Activated CD8-positive, alpha-beta memory T cell treated with anti-CD3 and anti-CD28 coated beads for 36 hours (primary cell): ENCODE results near the gene KDM5B. TPM values are rescaled to one million over a fixed set of nuclear protein-coding genes. Genes with fewer than 3 reads are reported as not detected.
"Not testable (repeated sequence)": the region's sequence is repeated elsewhere in the genome, so short reads cannot be mapped to it uniquely, and the experiment has no call there.

Experiments used
- CTCF ChIA-PET: fragments of 350-600 bp; sonication (Branson Sonifier 250); formaldehyde crosslinking; loops from one replicate; lab custom pipeline; 2021; ENCODE audit warnings: antibody characterized with exemption; lab: Charles Lee
- POLR2A ChIA-PET: fragments of 350-600 bp; sonication (Branson Sonifier 250); formaldehyde crosslinking; loops from one replicate; lab custom pipeline; 2021; ENCODE audit warnings: antibody characterized with exemption; lab: Charles Lee
- total RNA-seq, 2 experiments: library from RNA; stranded (reverse); gene quantifications; one replicate each; pipeline ENCODE4 v1.2.3, GENCODE V29; 2021

KDM5B gene
- total RNA-seq, 2 experiments from 2014 or later: 20.3 to 26.8 TPM

DNA sequence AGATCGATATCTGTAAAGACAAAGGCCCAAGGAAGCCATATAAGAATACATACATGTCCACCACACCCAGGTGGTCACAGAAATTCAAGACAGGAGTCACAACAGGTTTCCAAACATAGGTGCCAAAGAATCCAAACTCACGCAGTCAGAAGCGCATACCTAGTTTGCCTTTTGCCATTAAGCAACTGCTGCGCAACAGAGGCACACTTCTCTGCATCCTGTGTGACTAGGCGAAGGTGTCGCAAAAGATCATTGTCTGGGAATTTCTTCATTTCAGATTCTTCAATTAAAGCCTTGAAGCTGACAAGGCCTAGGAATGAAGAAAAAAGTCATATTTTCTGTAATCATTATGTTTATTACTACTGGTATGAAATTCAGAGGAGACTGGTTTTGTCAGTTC is 65.7 kb downstream of the KDM5B start:
- POLR2A ChIA-PET: no interaction called here
- CTCF ChIA-PET: no interaction called here

DNA sequence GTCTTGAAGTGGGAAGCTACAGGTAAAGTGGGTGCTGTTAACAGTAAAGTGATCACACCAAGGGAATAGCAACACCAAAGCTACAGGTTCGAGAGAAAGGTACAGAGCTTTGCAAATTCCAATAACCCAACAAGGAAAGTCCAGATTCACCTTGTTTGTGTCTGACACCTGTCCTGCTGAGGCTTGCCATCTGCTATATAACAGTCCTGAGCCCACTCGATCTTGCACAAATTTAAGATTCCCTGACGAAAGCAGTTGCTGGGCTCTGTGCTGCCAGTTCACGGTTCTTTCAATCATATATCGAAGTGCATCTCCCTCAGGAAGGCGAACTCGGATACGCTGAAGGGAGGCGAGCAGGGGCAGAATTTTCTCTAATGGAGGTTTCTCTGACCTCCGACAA is 75.0 kb downstream of the KDM5B start:
- ChIA-PET CTCF (interaction anchor here (1.4 kb wide), 1 partner anchor 14 kb away, joined by 4 read pairs; no protein-coding TSS in a partner anchor), POLR2A (no interaction called here)

DNA sequence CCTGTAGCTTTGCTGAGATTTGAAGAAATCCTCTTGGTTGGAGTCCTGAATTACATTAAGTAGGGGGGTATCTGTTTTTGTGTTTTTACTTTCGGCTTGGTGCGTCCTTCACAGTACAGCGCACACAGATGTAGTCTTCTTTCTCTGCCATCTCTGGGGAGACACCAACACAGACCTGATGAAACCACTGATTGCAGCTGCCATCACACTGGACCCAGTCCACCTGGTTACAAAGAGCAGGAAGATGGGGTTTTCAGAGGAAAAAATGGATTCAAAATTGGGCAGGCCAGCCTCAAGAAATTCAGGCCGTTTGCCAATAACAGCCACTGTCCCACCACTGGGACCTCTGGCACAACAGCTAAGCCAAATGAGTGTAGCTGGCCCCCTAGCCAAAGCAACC is 79.3 kb downstream of the KDM5B start:
- POLR2A ChIA-PET: no interaction called here
- CTCF ChIA-PET: interaction anchor here (0.5 kb wide), 1 partner anchor 31 kb away, joined by 3 read pairs; no protein-coding TSS in a partner anchor

DNA sequence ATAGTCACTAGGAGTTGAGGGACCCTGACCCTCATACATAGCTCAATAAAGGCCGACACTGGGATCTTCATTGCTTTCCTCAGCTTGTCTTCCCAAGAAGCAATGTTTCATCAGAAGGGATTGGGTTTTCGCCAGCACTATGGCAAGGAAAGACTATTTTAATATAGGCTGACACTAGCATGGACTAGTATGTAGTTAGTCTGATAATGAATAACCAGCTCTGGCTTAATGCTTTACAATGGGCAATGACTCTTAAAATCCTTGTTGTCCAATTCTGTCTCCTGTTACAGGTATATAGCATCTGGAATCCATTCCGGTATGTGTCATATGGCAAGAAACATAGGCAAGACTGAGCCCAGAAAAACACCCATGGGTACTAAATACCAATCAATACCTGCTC is 82.7 kb downstream of the KDM5B start:
- POLR2A ChIA-PET: no interaction called here
- CTCF ChIA-PET: no interaction called here

DNA sequence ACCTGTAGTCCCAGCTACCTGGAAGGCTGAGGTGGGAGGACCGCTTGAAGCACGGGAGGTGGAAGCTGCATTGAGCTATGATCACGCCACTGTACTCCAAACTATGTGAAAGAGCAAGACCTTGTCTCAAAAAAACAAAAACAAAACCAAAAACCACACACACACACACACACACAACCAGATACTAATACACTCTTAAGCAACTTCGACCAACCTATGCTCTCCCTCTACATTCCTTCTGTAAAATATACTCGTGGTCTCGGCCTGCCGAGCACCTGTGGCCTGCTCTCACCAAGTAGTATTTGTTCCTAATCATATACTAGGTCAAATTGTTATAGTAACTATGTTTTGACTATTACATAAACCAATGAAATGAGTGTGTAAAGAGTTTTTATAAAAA is 84.5 kb downstream of the KDM5B start:
- CTCF ChIA-PET: no interaction called here
- POLR2A ChIA-PET: no interaction called here

DNA sequence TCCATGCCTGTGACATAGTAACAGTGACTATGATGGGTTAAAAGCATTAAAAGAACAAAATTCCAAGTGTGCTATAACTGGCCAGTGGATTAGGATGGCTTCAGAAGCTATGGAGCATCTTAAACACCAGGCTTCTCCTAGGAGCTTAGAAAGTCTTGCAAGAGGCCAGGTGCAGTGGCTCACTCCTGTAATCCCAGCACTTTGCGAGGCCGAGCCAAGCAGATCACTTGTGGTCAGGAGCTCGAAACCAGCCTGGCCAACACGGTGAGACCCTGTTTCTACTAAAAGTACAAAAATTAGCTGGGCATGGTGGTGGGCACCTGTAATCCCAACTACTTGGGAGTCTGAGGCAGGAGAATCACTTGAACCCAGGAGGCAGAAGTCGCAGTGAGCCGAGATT is 85.2 kb downstream of the KDM5B start:
- POLR2A ChIA-PET, CTCF ChIA-PET: not testable (repeated sequence)

DNA sequence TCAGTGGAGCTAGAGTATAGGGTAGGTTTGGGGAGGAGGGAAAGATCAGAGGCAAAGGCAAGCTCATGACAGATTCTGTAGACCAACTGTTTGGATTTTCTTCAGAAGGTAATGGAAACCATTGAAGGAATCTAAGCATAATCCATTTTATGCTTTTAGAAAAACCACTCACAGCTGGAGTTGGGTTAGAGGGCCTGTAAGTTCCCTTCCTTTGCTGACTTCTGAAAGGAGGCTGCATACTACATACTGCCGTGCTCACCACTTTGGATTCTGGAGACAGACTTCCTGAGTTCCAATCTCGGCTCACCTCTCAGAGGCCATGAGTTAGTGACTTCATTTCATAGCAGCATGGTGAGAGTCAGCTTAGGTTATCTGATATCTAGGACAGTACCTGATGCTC is 91.6 kb downstream of the KDM5B start:
- CTCF ChIA-PET: interaction anchor here (1.4 kb wide), 1 partner anchor 9 kb away, joined by 3 read pairs; no protein-coding TSS in a partner anchor
- POLR2A ChIA-PET: no interaction called here

DNA sequence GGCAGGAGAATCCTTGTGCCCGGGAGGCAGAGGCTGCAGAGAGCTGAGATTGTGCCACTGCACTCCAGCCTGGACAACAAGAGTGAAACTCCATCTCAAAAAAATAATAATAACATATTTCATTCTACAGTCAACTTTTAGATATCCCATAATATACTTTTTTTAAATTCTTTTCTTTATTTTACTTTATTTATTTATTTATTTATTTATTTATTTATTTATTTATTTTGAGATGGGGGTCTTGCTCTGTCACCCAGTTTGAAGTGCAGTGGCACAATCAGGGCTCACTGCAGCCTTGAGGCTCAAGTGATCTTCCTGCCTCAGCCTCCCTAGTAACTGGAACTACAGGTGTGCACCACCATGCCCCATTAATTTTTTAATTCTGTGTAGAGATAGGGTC is 94.0 kb downstream of the KDM5B start:
- POLR2A ChIA-PET: interaction anchor here (0.7 kb wide), 1 partner anchor 228 kb away, joined by 12 read pairs; no protein-coding TSS in a partner anchor
- CTCF ChIA-PET: not testable (repeated sequence)

DNA sequence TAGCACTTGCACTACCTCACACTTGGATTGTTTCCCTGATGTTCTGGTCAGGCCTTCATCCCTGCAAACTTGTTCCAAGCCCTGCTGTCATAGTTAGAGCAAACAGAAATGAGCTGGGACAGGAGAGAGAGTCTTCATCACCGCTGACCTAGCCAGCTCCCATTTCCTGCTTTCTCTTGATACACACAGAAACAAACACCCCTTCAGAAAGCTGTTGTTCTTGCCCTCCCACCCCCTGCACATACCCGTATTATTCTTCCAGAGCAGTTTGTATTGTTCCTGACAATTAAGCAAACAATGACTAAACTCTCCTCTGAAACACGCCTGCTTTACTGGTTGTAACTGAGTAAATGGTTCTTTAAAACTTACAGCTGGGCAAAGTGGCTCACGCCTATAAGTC is 95.1 kb downstream of the KDM5B start:
- ChIA-PET POLR2A (no interaction called here), CTCF (interaction anchor here (0.7 kb wide), 2 partner anchors 511 to 1073 kb away, joined by 3 read pairs; no protein-coding TSS in a partner anchor)

DNA sequence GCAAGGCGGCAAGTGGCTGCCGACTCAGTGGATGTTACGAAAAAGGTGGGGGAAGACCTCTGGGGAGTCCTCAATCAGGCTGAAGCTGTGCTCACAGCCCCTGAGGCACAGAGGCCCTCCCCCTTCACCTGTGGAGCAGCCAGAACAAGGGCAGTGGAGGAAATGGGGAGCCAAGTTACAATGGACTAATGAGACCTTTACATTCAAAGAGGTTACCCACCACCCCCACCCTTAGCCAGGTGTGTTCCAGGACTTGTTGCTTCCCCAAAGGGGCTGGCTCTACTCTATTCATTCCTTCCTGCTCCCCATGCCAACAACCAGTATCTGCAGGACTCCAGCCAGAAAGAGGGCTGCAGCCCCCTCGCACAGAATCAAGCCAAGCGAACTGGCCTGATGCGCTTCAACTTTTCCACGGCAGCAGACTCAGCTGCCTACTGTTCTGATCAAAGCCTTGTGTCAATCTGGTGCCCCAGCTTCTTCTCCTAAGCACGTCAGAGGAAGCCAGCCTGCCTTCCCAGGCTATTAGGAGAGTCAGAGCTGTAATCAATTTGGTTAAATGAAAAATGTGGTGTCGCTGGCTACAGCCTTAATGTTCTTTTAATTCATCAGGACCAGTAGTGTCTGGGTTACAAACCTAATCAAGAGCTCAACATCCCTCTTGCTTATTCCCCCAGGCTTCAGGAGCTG is 96.1 kb downstream of the KDM5B start:
- ChIA-PET CTCF (no interaction called here), POLR2A (no interaction called here)

DNA sequence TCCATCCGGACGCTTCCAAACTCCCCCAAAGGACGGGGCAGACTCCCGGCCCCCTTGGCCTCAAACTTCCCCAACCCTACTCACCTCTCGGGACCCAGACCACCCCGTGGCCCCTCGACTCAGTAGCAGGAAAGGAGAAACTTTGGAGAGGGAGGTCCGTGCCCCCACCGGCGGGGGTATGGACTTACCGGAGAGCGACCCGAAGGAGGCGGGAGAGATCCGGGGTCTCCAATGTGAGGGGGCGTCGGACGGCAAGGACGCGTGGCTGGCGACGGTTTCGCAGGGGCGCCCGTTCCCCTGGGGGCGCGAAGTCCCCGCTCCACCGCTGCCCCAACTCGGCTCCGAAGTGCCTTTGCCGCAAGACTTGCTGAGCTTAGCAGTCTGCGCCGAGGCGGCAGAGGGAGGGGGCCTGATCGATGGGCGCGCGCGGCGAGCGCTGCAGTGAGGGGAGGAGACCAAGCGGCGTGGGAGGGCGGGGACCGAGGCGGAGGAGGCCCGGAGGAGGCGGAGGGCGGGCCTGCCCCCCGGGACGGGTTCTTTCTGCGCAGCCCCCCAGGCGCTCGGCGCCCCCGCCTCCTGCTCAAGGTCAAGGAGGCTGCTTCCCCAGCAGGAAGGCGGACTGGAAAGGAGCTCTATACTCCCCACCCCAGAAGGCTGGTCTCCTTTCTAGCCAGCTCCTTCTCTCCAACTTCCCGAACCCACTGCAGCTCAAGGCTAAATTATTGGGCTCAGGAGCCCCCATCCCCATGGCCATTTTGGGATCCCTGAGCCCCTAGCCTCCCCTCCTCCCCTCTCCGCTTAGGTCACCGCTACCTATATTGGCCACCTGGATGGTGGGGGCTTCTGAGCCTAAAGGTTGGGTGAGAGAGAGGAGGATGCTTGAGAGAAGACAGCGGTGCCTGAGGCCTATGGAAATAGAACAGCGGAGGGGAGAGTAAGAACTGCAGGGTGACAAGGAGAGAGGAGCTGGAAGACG is 97.9 kb downstream of the KDM5B start, which contains the start of gene SYT2:
SYT2 (minus strand) TSS at position 385 of the 976 bp plus-strand sequence. CDS start 104,682 bp downstream, outside the sequence.
- CTCF ChIA-PET: interaction anchor here (1.4 kb wide), 1 partner anchor 9 kb away, joined by 5 read pairs; no protein-coding TSS in a partner anchor
- POLR2A ChIA-PET: no interaction called here

DNA sequence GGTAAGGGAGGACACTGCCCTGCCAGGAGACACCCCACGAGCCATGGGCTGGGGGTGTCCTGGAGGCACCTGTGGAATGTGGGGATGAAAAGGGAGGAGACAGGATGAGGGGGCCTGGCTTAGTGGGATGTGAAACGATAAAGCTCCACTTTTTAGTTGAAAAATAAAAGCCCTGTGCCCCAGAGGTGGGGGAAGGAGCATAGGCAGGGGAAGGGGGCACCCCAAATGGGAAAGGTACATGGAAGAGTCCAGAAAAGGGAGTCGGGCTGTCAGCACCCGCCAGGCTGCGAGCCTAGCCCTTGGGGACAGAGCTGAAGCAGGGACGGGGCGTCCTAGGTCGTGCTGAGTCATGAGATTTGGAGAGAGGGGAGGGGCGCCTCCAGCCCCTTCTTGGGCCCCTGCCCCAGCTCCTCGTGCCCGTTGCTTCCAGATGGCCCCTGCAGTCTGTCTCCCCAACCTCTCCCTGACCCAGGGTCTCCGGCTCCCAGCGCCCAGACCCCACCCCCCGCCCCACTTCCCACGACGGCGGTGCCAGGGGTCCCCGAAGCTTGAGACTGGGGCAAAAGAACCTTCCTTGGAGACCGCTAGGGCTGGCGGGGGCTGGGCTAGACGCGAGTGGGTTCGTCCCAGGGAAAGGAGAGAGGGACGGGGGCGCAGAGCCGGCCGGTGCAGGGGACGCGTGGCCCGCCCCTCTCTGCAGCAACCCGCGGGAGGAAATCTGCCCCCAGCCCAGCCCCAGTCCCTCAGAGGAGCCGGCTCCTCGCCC is 98.8 kb downstream of the KDM5B start:
- POLR2A ChIA-PET: no interaction called here

DNA sequence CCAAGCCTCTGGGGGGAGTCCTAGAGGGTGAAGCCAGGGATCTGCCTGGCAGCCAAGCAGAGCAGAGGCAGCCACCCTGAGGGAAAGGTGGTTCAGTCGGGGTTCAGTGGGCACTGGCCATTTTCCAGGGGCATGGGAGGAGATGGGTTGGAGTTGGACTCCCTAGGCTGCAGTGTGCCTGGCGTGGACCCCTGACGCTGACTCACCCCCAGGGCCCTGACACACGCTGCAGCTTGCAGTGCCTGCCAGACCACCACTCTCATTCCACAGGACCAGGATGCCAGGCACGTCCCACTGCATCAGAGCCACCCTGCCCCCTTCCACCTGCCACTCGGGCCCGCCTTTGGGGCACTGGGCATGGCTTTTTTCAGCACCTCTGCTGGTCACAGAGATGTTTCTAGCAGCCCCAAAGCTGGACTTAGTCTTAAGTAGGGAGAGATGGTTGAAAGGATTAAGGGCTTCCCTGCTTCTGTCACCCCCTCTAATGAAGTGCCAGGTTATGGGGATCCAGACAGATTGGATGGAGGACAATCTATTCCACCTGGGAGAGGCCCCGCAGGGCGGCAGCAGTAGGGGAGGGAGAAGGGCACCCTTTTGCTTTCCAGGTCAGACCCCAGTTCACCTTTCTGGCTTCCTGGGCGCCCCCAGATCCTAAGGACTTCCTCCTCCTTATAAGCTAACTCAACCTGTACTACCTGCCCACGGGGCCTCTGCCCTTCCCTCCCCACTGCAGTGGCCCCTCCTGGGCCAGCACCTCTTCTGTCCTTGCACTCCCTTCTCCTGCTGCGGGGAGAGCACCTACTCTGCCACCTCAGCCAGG is 99.6 kb downstream of the KDM5B start:
- ChIA-PET CTCF (interaction anchor here (1.2 kb wide), 1 partner anchor 9 kb away, joined by 3 read pairs; no protein-coding TSS in a partner anchor), POLR2A (no interaction called here)

More for the DNA sequence above, 98.8 kb downstream of the KDM5B start:
- CTCF ChIA-PET: no interaction called here

DNA sequence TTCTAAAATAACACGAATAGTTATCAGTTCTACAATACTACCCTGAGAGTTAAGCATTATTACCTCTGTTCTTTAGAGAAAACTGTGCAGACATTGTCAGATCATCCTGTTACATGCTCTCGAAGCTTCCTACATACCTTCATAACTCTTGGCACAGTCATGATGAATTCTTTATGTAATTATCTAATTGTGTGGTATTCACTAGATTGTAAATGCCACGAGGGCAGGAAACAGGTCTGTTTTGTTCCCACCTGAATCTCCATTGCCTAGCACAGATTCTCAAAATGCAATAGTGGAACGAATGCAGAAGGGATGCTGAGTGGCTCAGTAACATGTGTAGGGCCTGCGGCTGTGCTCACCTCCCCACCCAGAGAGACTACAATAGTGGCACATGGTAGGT is 101.4 kb downstream of the KDM5B start:
- CTCF ChIA-PET: no interaction called here
- POLR2A ChIA-PET: no interaction called here

DNA sequence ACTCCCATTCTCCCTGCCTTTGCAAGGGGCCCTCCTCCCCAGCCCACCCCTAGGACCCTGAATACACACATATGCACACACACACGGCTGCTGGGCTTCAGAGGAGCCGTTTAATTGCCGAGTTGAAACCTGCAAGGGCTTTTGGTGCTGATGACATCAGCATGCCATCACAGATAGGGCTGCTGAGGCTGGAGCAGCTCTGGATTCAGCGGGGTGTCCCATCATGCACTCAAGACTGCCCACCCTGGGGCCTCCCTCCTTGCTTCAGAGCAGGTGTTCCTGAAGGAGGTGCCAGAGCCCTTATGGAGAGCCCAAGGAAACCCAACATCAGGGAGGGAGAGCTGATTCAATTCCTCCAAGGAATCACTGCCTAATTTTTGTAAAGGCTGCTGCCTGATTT is 103.6 kb downstream of the KDM5B start:
- ChIA-PET CTCF (no interaction called here), POLR2A (no interaction called here)

DNA sequence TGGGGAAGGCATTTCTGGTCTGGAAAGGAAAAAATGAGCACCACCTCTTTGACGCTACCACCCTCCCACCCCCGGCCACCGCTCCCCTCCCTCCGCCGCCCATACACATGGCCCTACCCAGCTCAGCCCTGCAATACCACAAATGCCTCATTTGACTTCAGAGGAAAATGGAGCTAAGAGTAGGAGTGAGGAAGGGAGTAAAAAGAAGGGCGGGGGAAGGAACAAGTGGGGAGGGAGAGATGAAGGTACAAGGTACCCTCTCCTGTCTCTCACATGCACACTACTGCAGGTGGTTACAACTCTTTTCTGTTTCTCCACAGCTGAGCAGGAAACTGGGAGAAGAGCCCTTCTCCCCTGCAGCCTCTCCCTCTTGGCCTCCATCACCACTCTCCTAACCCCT is 105.0 kb downstream of the KDM5B start:
- ChIA-PET CTCF (no interaction called here), POLR2A (no interaction called here)

DNA sequence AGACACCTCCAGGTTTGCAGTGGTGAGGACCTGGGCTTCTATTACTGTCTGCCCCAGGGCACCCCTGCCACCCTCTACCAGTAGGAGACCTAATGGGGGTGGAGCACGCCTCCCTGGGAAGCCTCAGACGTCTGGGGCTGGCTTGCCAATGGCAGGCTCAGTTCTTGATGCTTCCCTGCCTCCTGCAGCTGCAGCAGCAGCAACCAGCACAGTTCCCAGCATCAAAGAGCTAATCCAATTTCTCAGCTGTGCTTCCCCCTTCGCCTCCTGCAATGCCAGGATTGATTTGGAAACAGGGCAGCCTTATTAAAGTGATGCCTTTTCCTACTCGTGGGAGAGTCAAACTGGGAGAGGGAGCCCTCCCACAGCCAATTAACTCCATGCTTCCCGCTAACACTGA is 106.1 kb downstream of the KDM5B start:
- CTCF ChIA-PET: no interaction called here
- POLR2A ChIA-PET: no interaction called here

DNA sequence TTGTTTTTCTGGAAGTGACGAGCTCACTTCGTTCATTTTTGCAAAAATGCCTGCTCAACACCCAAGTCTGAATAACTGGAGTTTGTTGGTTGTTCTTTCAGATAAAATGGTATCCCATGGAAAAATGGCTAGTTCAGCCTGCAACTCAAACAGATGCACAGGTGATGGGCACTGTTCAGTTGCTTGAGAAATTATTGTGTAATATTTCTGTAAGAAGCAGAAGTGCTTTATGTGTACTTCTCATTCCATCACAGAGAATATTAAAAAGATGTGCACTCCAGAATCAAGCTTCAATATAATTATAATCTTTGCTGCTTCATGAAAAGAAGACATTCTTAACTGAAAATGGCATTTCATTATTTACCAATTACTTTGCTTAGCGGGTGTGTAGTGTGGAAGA is 107.0 kb downstream of the KDM5B start:
- ChIA-PET POLR2A (interaction anchor here (0.6 kb wide), 1 partner anchor 331 kb away, joined by 4 read pairs; no protein-coding TSS in a partner anchor), CTCF (no interaction called here)
